Brain microvascular endothelial cell (primary cell): ENCODE results near the gene JDP2.

Experiments used
- DNase-seq: peaks from one replicate; pipeline ENCODE4 v3.0.0-alpha.2; 2020
- H3K27ac ChIP-seq: fragments of 250-450 bp; sonication (Bioruptor Pico); 2 replicates; pipeline ENCODE4 v1.5.1; 2020; ENCODE audit warnings: mild to moderate bottlenecking, moderate library complexity
- H3K27me3 ChIP-seq: fragments of 250-450 bp; sonication (Bioruptor Pico); replicated peaks from 2 replicates; pipeline ENCODE4 v1.5.1; 2020; ENCODE audit warnings: mild to moderate bottlenecking
- H3K36me3 ChIP-seq: fragments of 250-450 bp; sonication (Bioruptor Pico); replicated peaks from 2 replicates; pipeline ENCODE4 v1.5.1; 2020; ENCODE audit warnings: mild to moderate bottlenecking
- H3K4me3 ChIP-seq: 2 replicates; pipeline ENCODE4 v1.5.1; 2011; ENCODE audit warnings: low read depth, mild to moderate bottlenecking, control low read depth, low read length, moderate library complexity
- CTCF ChIP-seq: IDR thresholded peaks from 2 replicates; pipeline ENCODE4 v1.5.1; 2011; ENCODE audit warnings: low read depth, mild to moderate bottlenecking, moderate library complexity, low read length, control low read depth, inconsistent platforms; ENCODE audit errors: missing control alignments
- in situ Hi-C: cut with HindIII; loops from 2 replicates; pipeline ENCODE4 v1.10.0; 2017; ENCODE audit warnings: low sequenced_read_pairs, low pct_ligation_motif_present

The JDP2 gene

GRCh38 chr14:75497701-75498100 lies 69.9 kb downstream of the JDP2 start:
- Histone ChIP-seq H3K4me3 (no peak overlapping the region), H3K27me3 (no peaks in the 10 kb centered on the region), H3K36me3 (no peaks in the 10 kb centered on the region), H3K27ac (no peak overlapping the region)
- no peak for DNase-seq
- in situ Hi-C loops = no loop called here
- TF ChIP-seq CTCF = no peak

DNA sequence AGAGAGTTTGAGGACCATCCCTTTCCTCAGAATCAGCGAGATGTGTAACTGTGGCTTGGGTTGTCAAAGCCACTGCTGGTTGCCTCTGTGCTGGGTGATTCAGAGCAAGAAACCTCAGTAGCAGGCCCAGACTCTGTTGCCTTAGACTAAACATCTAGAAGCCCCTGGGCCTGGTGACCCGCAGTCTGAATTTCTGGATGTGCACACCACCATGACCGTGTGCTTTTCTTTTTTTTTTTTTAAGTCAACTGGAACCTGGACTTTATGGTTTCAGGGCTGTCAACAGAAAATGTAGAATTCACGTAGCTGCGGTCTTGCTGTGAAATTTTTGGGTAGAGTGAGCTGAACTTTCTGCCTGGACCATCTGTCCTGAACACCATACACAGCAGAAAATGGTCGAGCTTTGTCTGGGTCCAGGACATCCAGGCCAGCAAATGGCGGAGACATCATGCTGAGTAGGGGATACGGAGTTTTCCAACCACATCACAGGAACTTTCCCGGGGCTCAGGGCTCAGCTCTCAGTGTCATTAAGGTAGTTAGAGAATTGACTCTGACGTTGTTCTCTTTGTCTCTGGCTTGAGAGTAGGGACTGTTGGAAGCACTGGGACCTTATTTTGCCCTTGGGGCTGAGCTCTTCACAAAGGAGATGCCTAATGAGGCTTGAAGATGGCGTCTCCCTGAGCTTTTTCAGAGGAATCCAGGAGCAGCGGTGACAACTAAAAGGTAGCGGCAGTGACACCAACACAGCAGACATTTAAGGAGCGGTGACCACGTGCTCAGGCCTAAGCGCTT lies 71.5 kb downstream of the JDP2 start:
- TF ChIP-seq CTCF = no peak
- no peak for DNase-seq
- H3K27me3 ChIP-seq = no peaks in the 10 kb centered on the region
- no peak overlapping the region for H3K4me3 ChIP-seq
- H3K27ac ChIP-seq = no peak overlapping the region
- H3K36me3 ChIP-seq = no peaks in the 10 kb centered on the region
- in situ Hi-C loops = no loop called here

DNA sequence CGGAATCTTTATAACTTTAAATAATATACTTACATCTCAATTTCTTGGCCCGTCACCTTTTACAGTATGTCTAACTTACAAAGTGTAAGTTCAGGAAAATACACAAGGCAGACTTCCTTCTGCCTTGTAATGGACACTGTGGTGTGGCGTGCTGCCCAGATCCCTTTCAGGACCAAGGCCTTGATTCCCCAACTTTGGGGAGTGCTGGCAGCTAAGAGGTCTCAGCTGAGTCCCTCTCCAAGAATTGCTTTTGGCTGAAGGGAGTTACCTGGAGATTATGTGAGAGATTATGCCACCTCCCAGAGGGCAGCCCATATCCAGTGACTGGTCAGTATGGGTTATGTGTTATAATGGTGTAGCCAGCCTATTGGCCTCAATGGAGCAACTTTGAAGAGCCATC lies 73.3 kb downstream of the JDP2 start:
- TF ChIP-seq CTCF = no peak
- no peaks in the 10 kb centered on the region for H3K36me3 ChIP-seq
- H3K27ac ChIP-seq = no peak overlapping the region
- in situ Hi-C loops = no loop called here
- H3K27me3 ChIP-seq = no peaks in the 10 kb centered on the region
- H3K4me3 ChIP-seq = no peak overlapping the region
- DNase-seq = no peak

DNA sequence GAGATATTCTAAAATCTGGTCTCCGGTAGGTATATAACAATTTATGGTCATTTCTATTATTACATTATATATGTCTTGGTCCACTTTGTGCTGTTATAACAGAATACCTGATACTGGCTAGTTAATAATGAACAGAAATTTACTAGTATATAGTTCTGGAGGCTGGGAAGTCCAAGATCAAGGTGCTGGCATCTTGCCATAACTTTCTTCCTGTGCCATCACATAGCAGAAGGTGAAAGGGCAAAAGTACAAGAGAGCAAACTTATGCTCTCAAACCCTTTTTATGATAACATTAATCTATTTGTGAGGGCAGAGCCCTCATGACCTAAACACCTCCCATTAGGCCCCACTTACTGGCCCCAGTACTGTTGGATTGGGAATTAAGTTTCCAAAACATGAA lies 76.6 kb downstream of the JDP2 start:
- Histone ChIP-seq H3K4me3 (no peak overlapping the region), H3K27me3 (no peaks in the 10 kb centered on the region), H3K36me3 (no peaks in the 10 kb centered on the region), H3K27ac (no peak overlapping the region)
- no peak for TF ChIP-seq CTCF
- DNase-seq = no peak
- in situ Hi-C loops = no loop called here

DNA sequence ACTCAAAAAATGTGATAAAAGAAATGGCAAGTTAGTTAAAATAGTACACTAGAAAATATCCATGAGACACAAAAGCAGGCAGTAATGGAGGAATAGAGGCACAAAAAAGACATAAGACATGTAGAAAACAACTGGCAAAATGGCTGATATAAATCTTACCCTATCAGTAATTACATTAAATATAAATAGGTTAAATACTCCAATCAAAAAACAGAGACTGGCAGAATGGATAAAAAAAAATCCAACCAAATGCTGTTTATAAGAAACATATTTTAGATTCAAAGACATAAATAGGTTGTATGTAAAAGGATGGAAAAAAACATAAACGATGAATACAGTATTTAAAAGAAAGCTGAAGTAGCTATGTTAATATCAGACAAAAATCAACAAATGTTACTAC lies 79.1 kb downstream of the JDP2 start:
- H3K27ac ChIP-seq = no peak overlapping the region
- no peak for DNase-seq
- no peaks in the 10 kb centered on the region for H3K27me3 ChIP-seq
- TF ChIP-seq CTCF = no peak
- in situ Hi-C loops = no loop called here
- no peaks in the 10 kb centered on the region for H3K36me3 ChIP-seq
- no peak overlapping the region for H3K4me3 ChIP-seq

DNA sequence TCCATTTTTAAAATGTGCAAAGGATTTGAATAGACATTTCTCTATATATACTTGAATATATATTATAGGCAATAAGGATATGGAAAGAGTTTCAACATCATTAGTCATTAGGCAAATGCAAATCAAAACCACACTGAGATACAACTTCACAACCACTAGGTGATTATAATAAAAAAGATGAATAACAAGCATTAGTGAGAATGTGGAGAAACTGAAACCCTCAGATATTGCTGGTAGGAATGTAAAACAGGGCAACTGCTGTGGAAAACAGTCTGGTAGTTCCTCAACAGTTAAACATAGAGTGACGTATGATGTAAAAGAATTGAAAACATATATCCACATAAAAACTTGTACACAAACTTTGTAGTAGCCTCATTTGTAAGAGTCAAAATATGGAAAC lies 82.7 kb downstream of the JDP2 start:
- Histone ChIP-seq H3K27me3 (no peaks in the 10 kb centered on the region), H3K36me3 (no peaks in the 10 kb centered on the region), H3K27ac (no peak overlapping the region), H3K4me3 (no peak overlapping the region)
- no peak for DNase-seq
- in situ Hi-C loops = no loop called here
- TF ChIP-seq CTCF = no peak
